ENCODE measurements around the gene KIAA1958. TPM values are rescaled to one million over a fixed set of nuclear protein-coding genes. Genes with fewer than 3 reads are reported as not detected.

Gene KIAA1958
- polyA plus RNA-seq, 2 of the 4 experiments (the other 2 are of a cell fraction) = 2.2 to 3.7 TPM

- POLR2A ChIA-PET = no interaction called here
Measured at GRCh38 chr9:112501287-112501686, 14.7 kb downstream of the KIAA1958 start.

DNA sequence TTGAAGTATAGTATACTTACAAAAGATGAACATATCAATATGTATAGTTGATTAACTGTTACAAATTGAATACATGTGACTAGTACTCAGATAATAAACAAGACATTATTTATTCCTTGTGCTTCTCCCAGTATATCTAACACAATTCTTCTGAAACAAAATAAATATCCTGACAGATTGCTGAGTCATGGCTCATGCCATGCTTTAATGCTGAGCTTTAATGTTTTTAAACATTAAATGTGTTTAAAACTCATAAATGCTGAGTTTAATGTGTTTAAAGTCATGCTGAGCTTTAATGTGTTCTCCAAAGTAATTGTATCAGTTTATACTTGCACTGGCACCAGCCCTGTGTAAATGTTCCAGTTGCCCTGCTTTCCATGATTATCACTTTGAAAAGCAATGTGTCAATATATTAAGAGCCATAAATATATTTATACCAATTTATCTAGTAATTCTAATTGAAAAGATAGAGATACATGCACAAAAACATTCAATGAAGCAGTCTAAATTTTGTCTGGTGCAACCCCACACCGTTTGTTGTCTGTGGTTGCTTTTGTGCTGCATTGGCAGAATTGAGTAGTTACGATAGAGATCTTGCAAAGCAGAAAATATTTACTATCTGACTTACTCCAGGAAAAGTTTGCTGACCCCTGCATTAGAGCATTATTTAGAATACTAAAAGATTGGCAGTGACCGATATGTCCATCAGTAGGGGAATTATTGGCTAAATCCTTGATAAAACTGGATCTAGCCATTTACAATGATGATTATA lies 15.7 kb downstream of the KIAA1958 start:
- ATAC-seq (no peak), DNase-seq (ENCODE audit: low read depth in 1 of 2, low spot score in 1 of 2) (no peak), FAIRE-seq (no peak)
- WGBS (ENCODE audit: missing lambda C conversion rate) = 75% methylated on average over 3 of the region's 3 CpGs
- Histone ChIP-seq H3K27ac (peak overlapping the region; percentile 42 to 63; a peak in 4 of 6 replicates), H3K4me1 (peaks cover 29% of the 10 kb centered on the region), H3K4me2 (peak overlapping the region; percentile 44), H3K4me3 (no peak overlapping the region), H3K9me3 (no peaks in the 10 kb centered on the region)
- CTCF ChIA-PET = interaction anchor here (0.7 kb wide), 1 partner anchor 960 kb away, joined by 3 read pairs; no protein-coding TSS in a partner anchor
- POLR2A ChIA-PET = no interaction called here
- TF ChIP-seq CHD4 (IDR thresholded peaks at IDR 0.05; ENCODE audit: borderline replicate concordance) = no peak
- TF ChIP-seq MAZ (IDR thresholded peaks at IDR 0.05; ENCODE audit: borderline replicate concordance, low read depth, low read length) = no peak
- no peak for TF ChIP-seq HEYL (CRISPR knock-in tag; IDR thresholded peaks at IDR 0.05)
- peak; percentile 73 for TF ChIP-seq MAFK (IDR thresholded peaks at IDR 0.05; ENCODE audit: partially characterized antibody)
- TF ChIP-seq NFE2L2 (conservative IDR thresholded peaks at IDR 0.05; ENCODE audit: low read length) = peak; percentile 79
- no peak for TF ChIP-seq KDM1A (IDR thresholded peaks at IDR 0.05; ENCODE audit: low read depth)
- no peak for TF ChIP-seq EP300 (IDR thresholded peaks at IDR 0.05)
- TF ChIP-seq ZC3H11A (IDR thresholded peaks at IDR 0.05) = no peak
- no peak for TF ChIP-seq RARB (CRISPR knock-in tag; IDR thresholded peaks at IDR 0.05)
- TF ChIP-seq CTCF (IDR thresholded peaks at IDR 0.05) = no peak
- TF ChIP-seq, protein P1, sequence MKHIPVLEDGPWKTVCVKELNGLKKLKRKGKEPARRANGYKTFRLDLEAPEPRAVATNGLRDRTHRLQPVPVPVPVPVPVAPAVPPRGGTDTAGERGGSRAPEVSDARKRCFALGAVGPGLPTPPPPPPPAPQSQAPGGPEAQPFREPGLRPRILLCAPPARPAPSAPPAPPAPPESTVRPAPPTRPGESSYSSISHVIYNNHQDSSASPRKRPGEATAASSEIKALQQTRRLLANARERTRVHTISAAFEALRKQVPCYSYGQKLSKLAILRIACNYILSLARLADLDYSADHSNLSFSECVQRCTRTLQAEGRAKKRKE (CRISPR knock-in tag; IDR thresholded peaks at IDR 0.05; ENCODE audit: low read depth) = no peak
- TF ChIP-seq CHD2 (IDR thresholded peaks at IDR 0.05; ENCODE audit: low read length, partially characterized antibody) = no peak
- no peak for TF ChIP-seq MYC (IDR thresholded peaks at IDR 0.05; ENCODE audit: borderline replicate concordance, low read length)
- TF ChIP-seq, protein P2, sequence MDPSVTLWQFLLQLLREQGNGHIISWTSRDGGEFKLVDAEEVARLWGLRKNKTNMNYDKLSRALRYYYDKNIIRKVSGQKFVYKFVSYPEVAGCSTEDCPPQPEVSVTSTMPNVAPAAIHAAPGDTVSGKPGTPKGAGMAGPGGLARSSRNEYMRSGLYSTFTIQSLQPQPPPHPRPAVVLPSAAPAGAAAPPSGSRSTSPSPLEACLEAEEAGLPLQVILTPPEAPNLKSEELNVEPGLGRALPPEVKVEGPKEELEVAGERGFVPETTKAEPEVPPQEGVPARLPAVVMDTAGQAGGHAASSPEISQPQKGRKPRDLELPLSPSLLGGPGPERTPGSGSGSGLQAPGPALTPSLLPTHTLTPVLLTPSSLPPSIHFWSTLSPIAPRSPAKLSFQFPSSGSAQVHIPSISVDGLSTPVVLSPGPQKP (IDR thresholded peaks at IDR 0.05; ENCODE audit: low read depth, low read length) = no peak
- no peak for TF ChIP-seq ZSCAN20 (CRISPR knock-in tag; IDR thresholded peaks at IDR 0.05)
- TF ChIP-seq SMC3 (IDR thresholded peaks at IDR 0.05) = no peak
- TF ChIP-seq RCOR1 (IDR thresholded peaks at IDR 0.05; ENCODE audit: low read depth, low read length) = no peak

More at GRCh38 chr9:112501287-112501686, 14.7 kb downstream of the KIAA1958 start:
- H3K27ac ChIP-seq = peak overlapping the region; percentile 42 to 57; a peak in 4 of 6 replicates
- FAIRE-seq (no peak), DNase-seq (ENCODE audit: low read depth in 1 of 2, low spot score in 1 of 2) (no peak), ATAC-seq (no peak)
- H3K4me1 ChIP-seq = peaks cover 19% of the 10 kb centered on the region
- WGBS (ENCODE audit: missing lambda C conversion rate) = 97% methylated on average over 8 of the region's 8 CpGs
- peak overlapping the region; percentile 44; the same call in 2 of the 3 replicates for H3K4me2 ChIP-seq
- H3K9me3 ChIP-seq = no peaks in the 10 kb centered on the region
- no peak for TF ChIP-seq ESRRA (IDR thresholded peaks at IDR 0.05; ENCODE audit: borderline replicate concordance, low read length)
- TF ChIP-seq NFE2L2 (conservative IDR thresholded peaks at IDR 0.05; ENCODE audit: low read length) = no peak
- TF ChIP-seq, protein P2 (IDR thresholded peaks at IDR 0.05; ENCODE audit: low read depth, low read length) = no peak
- TF ChIP-seq HOXA7 (CRISPR knock-in tag; IDR thresholded peaks at IDR 0.05) = no peak
- TF ChIP-seq ZSCAN20 (CRISPR knock-in tag; IDR thresholded peaks at IDR 0.05) = no peak
- TF ChIP-seq ZNF302 (CRISPR knock-in tag; IDR thresholded peaks at IDR 0.05) = no peak
- TF ChIP-seq NR3C1 (IDR thresholded peaks at IDR 0.05) = no peak
- TF ChIP-seq BHLHE40 (IDR thresholded peaks at IDR 0.05; ENCODE audit: low read depth, low read length) = no peak
- TF ChIP-seq HEYL (CRISPR knock-in tag; IDR thresholded peaks at IDR 0.05) = no peak
- TF ChIP-seq SREBF2 (IDR thresholded peaks at IDR 0.05) = no peak
- TF ChIP-seq FOSB (CRISPR knock-in tag; IDR thresholded peaks at IDR 0.05) = no peak
- no peak for TF ChIP-seq CBX2 (IDR thresholded peaks at IDR 0.05; ENCODE audit: borderline replicate concordance, low read depth)
- TF ChIP-seq EHMT2 (IDR thresholded peaks at IDR 0.05; ENCODE audit: low read depth) = no peak
- TF ChIP-seq, protein P3, sequence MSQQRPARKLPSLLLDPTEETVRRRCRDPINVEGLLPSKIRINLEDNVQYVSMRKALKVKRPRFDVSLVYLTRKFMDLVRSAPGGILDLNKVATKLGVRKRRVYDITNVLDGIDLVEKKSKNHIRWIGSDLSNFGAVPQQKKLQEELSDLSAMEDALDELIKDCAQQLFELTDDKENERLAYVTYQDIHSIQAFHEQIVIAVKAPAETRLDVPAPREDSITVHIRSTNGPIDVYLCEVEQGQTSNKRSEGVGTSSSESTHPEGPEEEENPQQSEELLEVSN (IDR thresholded peaks at IDR 0.05; ENCODE audit: borderline replicate concordance, low read depth) = no peak
- TF ChIP-seq, protein P4, sequence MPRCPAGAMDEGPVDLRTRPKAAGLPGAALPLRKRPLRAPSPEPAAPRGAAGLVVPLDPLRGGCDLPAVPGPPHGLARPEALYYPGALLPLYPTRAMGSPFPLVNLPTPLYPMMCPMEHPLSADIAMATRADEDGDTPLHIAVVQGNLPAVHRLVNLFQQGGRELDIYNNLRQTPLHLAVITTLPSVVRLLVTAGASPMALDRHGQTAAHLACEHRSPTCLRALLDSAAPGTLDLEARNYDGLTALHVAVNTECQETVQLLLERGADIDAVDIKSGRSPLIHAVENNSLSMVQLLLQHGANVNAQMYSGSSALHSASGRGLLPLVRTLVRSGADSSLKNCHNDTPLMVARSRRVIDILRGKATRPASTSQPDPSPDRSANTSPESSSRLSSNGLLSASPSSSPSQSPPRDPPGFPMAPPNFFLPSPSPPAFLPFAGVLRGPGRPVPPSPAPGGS (IDR thresholded peaks at IDR 0.05) = no peak
- TF ChIP-seq HOXB5 (CRISPR knock-in tag; IDR thresholded peaks at IDR 0.05) = no peak
- TF ChIP-seq POLR2AphosphoS2 (conservative IDR thresholded peaks at IDR 0.05; ENCODE audit: low read length) = no peak
- TF ChIP-seq RAD21 (conservative IDR thresholded peaks at IDR 0.05 in 1 of 2, IDR thresholded peaks at IDR 0.05 in 1 of 2) = no peak
- no peak for TF ChIP-seq CHD2 (IDR thresholded peaks at IDR 0.05; ENCODE audit: low read length, partially characterized antibody)
- no peak overlapping the region for H3K4me3 ChIP-seq
- CTCF ChIA-PET = interaction anchor here (0.5 kb wide), 1 partner anchor 159 kb away, joined by 3 read pairs; no protein-coding TSS in a partner anchor
